OCI-LY7 (cell line): Measurements from ENCODE around the gene TBX4. TPM values are rescaled to one million over a fixed set of nuclear protein-coding genes. Genes with fewer than 3 reads are reported as not detected.
"Not testable (repeated sequence)": the region's sequence is repeated elsewhere in the genome, so short reads cannot be mapped to it uniquely, and the experiment has no call there.

ENCODE experiments used
- BruUV-seq: library from RNA; stranded (reverse); fragments of 400-500 nt; replicated peaks from 2 replicates; lab custom pipeline; 2021; lab: Mats Ljungman, UMichigan
- CTCF ChIA-PET: fragments of 300-600 bp; sonication (Branson Sonifier 250); formaldehyde crosslinking; loops from one replicate; lab custom pipeline; 2022; ENCODE audit warnings: antibody characterized with exemption; ENCODE audit not compliant: unreplicated experiment; lab: Charles Lee
- POLR2A ChIA-PET: fragments of 300-600 bp; sonication (Branson Sonifier 250); formaldehyde crosslinking; loops from one replicate; lab custom pipeline; 2022; ENCODE audit warnings: antibody characterized with exemption; lab: Charles Lee
- DNase-seq: peaks from one replicate; pipeline ENCODE4 v3.0.0-alpha.2; 2015; ENCODE audit warnings: low spot score
- H2AFZ ChIP-seq: fragments of 200-600 bp; sonication (generic), shearing (Covaris generic); 2 replicates; pipeline ENCODE4 v1.6.1; 2014; ENCODE audit warnings: mild to moderate bottlenecking, antibody characterized with exemption, low read length, moderate library complexity
- H3K27ac ChIP-seq: fragments of 200-600 bp; sonication (generic); 2 replicates; pipeline ENCODE4 v1.5.1; 2014; ENCODE audit warnings: mixed run types, low read depth, mild to moderate bottlenecking, moderate library complexity, low read length, inconsistent platforms; ENCODE audit not compliant: poor library complexity, severe bottlenecking
- H3K36me3 ChIP-seq: fragments of 200-600 bp; sonication (generic); 2 replicates; pipeline ENCODE4 v1.6.1; 2014; ENCODE audit warnings: mild to moderate bottlenecking, antibody characterized with exemption, low read length, moderate library complexity, mixed read lengths; ENCODE audit not compliant: insufficient read depth
- H3K4me1 ChIP-seq: fragments of 200-600 bp; sonication (generic); 2 replicates; pipeline ENCODE4 v1.5.1; 2014; ENCODE audit warnings: mild to moderate bottlenecking, low read length; ENCODE audit not compliant: insufficient read depth, poor library complexity, severe bottlenecking
- H3K4me2 ChIP-seq: fragments of 200-600 bp; sonication (generic); 2 replicates; pipeline ENCODE4 v1.6.1; 2014; ENCODE audit warnings: mild to moderate bottlenecking, low read length
- H3K4me3 ChIP-seq: fragments of 200-600 bp; sonication (generic); 2 replicates; pipeline ENCODE4 v1.5.1; 2014; ENCODE audit warnings: mild to moderate bottlenecking, low read depth, low read length; ENCODE audit not compliant: poor library complexity, severe bottlenecking
- H3K79me2 ChIP-seq: fragments of 200-600 bp; sonication (generic); 2 replicates; pipeline ENCODE4 v1.6.1; 2016; ENCODE audit warnings: low read depth, mild to moderate bottlenecking, low read length, moderate library complexity, mixed read lengths; ENCODE audit not compliant: insufficient read depth
- H3K9me2 ChIP-seq: fragments of 200-600 bp; sonication (generic); 2 replicates; pipeline ENCODE4 v1.6.1; 2016; ENCODE audit warnings: mild to moderate bottlenecking, low read length, mixed read lengths; ENCODE audit not compliant: insufficient read depth
- H3K9me3 ChIP-seq: fragments of 200-600 bp; sonication (generic); 2 replicates; pipeline ENCODE4 v1.6.1; 2014; ENCODE audit warnings: mild to moderate bottlenecking, mixed run types, low read length, mixed read lengths
- H4K20me1 ChIP-seq: fragments of 200-600 bp; sonication (generic); 2 replicates; pipeline ENCODE4 v1.6.1; 2014; ENCODE audit warnings: mild to moderate bottlenecking, antibody characterized with exemption, low read length, moderate library complexity, mixed read lengths; ENCODE audit not compliant: insufficient read depth
- CTCF ChIP-seq: fragments of 200-600 bp; sonication (generic); conservative IDR thresholded peaks from 2 replicates; pipeline ENCODE4 v1.5.1; 2014; ENCODE audit warnings: mild to moderate bottlenecking, antibody characterized with exemption, low read length, moderate library complexity, mixed read lengths
- EZH2phosphoT487 ChIP-seq: fragments of 200-600 bp; sonication (generic); IDR thresholded peaks from 2 replicates; pipeline ENCODE4 v1.6.1; 2018; ENCODE audit warnings: low read depth, borderline replicate concordance, mild to moderate bottlenecking, mixed run types, antibody characterized with exemption, low read length, moderate library complexity, mixed read lengths
- intact Hi-C: fragments of 100-400 bp; cut with micrococcal nuclease; formaldehyde crosslinking; loops from one replicate; pipeline ENCODE4 v1.10.0; 2022; ENCODE audit not compliant: unreplicated experiment
- total RNA-seq, 2 experiments: library from RNA; depleted of rRNA in 1 of 2; stranded (reverse); fragments of >200 nt in 1 of 2; shearing (Covaris generic) in 1 of 2; gene quantifications; 2 replicates each; pipeline ENCODE4 v1.2.3, GENCODE V29; 2014 to 2022

The TBX4 gene
- total RNA-seq, 2 experiments from 2014 or later: not detected

DNA sequence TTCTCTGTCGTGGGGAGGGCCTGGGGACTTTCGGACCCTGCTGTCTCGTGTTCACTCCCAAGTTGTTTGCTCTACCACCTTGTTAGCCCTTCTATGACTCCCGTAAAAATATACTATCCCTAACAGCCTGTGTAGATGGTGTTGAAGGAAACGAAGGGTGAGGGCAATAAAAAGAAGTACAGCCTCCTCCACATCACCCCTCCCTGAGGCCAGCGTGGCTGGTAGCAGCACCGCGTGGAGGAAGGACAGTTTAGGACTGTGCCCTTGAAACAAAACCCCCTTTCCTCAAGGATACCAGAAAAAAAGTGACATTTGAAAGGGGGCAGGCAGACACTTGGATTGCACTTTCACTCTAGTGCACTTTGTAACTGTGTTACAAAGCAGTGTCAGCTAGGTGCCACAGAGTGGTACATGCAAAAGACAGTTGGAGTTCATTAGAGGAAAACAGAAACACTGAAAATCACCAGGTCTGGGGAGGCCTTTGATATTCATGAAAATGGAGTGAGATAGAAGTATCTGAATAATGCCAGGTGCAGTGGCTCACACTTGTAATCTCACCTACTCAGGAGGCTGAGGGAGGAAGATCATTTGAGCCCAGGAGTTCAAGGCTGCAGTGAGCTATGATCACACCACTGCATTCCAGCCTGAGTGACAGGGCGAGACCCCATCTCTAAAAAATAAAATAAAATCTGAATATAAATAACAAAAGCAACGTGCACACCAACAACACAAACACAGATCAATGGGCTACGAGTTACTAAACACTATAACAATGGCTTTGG lies 53.8 kb downstream of the TBX4 start:
- Histone ChIP-seq H3K4me1 (no peaks in the 10 kb centered on the region), H3K4me3 (no peak overlapping the region), H3K79me2 (no peaks in the 10 kb centered on the region), H3K27ac (no peak overlapping the region), H2AFZ (no peak overlapping the region), H3K9me3 (no peaks in the 10 kb centered on the region), H4K20me1 (no peaks in the 10 kb centered on the region), H3K9me2 (no peaks in the 10 kb centered on the region), H3K4me2 (no peak overlapping the region), H3K36me3 (no peaks in the 10 kb centered on the region)
- TF ChIP-seq EZH2phosphoT487: no peak
- no peak for TF ChIP-seq CTCF
- POLR2A ChIA-PET: no interaction called here
- no TSS peak for BruUV-seq
- intact Hi-C loops: no loop called here
- CTCF ChIA-PET: no interaction called here
- DNase-seq: no peak

DNA sequence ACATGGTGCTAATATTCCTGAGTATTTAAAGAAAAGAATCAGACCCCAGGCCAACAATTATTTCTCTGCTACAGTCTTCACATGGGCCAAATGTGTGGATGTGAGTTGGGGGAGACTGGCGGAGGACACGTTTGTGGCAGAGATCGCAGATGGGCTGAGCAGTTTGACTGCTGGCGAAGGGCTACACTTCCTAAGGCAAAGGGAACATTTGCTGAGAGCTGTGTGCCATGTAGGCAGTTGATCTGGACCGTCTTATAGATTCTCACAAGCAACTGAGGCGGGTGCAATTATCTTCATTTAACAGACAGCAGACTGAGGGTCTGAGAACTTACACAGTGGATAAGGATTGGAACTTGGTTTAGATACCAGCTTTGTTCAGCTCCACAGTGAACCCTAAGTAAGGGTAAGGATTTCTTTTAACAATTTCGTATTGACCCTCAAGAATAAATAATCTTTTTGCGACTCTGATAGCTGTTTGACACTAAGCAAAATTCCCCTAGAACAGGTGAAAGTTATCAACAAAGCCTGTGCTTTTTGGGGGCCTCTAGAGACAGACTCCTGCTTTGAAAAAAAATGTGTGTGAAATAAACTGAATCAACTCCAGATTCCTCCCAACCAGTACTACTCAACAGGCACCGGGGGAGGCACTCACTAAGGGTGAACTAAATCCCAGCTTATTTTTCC lies 55.3 kb downstream of the TBX4 start:
- H3K9me2 ChIP-seq: no peaks in the 10 kb centered on the region
- ChIA-PET CTCF (no interaction called here), POLR2A (interaction anchor here (0.8 kb wide), 1 partner anchor 18 kb away, joined by 5 read pairs; no protein-coding TSS in a partner anchor)
- intact Hi-C loops: no loop called here
- no peaks in the 10 kb centered on the region for H3K79me2 ChIP-seq
- no peak for DNase-seq
- no peaks in the 10 kb centered on the region for H4K20me1 ChIP-seq
- no peak overlapping the region for H3K4me2 ChIP-seq
- H3K27ac ChIP-seq: no peak overlapping the region
- H3K36me3 ChIP-seq: no peaks in the 10 kb centered on the region
- no peaks in the 10 kb centered on the region for H3K4me1 ChIP-seq
- no peak overlapping the region for H3K4me3 ChIP-seq
- no peak overlapping the region for H2AFZ ChIP-seq
- no peaks in the 10 kb centered on the region for H3K9me3 ChIP-seq
- no TSS peak for BruUV-seq
- TF ChIP-seq EZH2phosphoT487 (no peak), CTCF (no peak)

- Histone ChIP-seq H3K4me1 (no peaks in the 10 kb centered on the region), H3K9me2 (no peaks in the 10 kb centered on the region), H3K36me3 (no peaks in the 10 kb centered on the region), H3K4me3 (no peak overlapping the region), H2AFZ (no peak overlapping the region), H3K9me3 (no peaks in the 10 kb centered on the region), H3K27ac (no peak overlapping the region), H3K79me2 (no peaks in the 10 kb centered on the region), H3K4me2 (no peak overlapping the region), H4K20me1 (no peaks in the 10 kb centered on the region)
- CTCF ChIA-PET: no interaction called here
- intact Hi-C loops: no loop called here
- POLR2A ChIA-PET: no interaction called here
- DNase-seq: no peak
- no TSS peak for BruUV-seq
- TF ChIP-seq CTCF (no peak), EZH2phosphoT487 (no peak)
Measured at GRCh38 chr17:61508912-61509311, 56.7 kb downstream of the TBX4 start.

GRCh38 chr17:61509454-61509853 lies 57.2 kb downstream of the TBX4 start:
- CTCF ChIA-PET: not testable (repeated sequence)

More at GRCh38 chr17:61509454-61509853, 57.2 kb downstream of the TBX4 start:
- H3K79me2 ChIP-seq, H3K27ac ChIP-seq, H2AFZ ChIP-seq, H3K4me1 ChIP-seq, intact Hi-C loops, H3K36me3 ChIP-seq, BruUV-seq, H3K9me2 ChIP-seq, H3K9me3 ChIP-seq, POLR2A ChIA-PET, H4K20me1 ChIP-seq, H3K4me3 ChIP-seq, H3K4me2 ChIP-seq, DNase-seq: not testable (repeated sequence)
